D341Med (cell line): ENCODE results near the gene TIGIT.

Source experiments
- DNase-seq: peaks from one replicate; pipeline ENCODE4 v3.0.0; 2012; ENCODE audit warnings: low spot score

The TIGIT gene

DNA sequence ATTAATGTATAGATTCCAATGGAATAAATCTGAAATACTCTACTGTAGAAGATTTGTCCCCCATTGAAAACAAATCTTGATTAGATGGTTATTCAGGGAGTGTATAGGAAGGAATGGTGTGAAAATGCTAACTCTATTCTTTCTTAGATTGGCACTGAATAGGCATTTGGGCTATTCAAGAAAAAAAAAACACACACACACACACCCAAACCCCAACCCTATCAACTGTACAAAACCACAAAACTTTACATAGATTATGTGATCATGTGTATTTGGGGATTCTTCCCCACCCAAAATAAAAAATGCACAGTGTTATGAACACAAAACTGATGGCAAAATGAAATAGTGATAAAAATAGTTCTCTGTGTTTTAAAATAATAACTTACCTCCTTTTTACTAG lies 61.8 kb downstream of the TIGIT start:
- DNase-seq: no peak

DNA sequence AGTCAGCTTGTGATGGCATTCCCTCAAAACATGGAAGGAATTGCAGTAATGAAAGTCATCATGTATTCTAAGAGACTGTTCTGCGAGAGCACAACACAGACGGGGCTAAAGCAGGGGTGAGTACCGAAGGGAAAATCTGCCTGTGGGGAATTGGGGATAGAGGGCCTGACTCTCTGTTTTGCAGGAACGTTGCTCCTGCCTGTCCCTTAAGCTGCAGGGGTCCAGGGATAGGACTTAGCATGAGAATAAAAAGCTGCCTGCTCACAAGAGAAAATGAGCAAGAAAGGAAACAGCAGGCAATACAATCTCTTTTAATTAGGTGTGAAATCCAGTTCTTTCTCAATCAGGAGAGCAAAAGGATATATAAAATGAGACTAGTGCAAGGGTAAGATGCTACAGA lies 62.2 kb downstream of the TIGIT start:
- no peak for DNase-seq

DNA sequence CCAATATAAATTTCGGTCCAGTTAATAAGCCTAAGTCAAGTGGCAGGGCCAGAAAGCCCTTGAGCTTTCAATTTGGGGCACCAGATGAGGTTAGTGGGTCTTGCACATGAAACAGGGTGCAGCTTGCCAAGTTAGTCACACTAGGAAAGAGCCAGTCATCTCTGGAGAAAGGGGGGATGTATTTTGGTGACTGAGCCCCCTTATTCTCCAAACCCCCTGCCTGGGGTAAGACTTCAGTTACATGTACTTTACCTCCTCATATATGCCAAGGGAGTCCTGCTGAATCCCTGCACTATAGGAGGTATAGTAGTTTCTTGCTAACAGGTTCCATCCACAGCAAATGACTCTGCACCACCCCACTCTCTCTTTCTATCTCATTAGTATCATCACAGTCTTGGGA lies 62.7 kb downstream of the TIGIT start:
- DNase-seq: no peak
